ENCODE data around the gene ZHX3.

The ZHX3 gene

DNA sequence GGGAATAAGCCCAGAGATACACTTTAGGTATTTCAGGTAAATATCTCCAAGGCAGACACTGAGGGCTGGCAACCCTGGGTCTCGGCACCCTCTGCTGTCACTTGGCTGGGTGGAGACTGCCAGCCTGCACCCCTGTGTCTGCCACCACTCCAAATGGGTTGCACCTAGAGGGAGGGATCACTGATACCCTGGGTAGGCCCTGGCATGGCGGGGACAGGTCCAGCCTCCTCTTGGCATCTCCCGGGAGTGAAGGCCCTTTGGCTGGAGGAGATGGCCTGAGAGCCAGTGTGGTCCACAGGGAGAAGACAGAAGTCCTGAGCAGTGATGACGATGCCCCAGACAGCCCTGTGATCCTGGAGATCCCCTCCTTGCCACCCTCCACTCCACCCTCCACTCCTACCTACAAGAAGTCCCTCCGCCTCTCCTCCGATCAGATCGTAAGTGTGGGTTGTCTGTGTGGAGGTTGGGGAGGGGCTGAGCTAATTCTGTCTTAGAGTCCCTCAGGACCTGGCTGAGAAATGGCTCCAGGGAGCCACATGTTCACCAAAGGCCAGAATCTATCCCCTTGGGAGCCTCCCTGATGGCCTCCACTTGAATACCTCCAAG is 38.2 kb upstream of the ZHX3 start:
- no peak for DNase-seq (ENCODE audit: low read depth in 1 of 2, low spot score in 1 of 2)

- DNase-seq (ENCODE audit: low read depth in 1 of 2, low spot score in 1 of 2), result no peak
Measured at GRCh38 chr20:41355192-41355591, 37.7 kb upstream of the ZHX3 start.

DNA sequence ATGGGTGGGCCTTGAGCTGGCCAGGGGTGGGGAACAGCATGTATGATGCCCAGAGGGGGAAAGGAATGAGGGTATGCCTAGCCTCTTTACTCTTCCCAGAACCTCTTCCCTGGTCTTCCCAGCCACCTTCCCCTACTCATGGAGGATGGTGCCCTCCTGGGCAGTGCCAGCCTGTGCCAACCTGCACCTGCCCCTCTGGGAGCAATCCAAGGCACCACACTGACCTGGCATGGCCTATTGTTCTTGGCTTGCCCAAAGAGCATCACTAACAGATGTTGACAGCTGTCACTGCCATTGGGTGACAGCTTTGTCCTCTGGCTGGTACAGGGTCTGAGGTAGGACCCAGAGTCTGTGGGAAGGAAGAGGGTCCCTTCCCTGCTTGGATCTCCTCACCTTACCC is 36.0 kb upstream of the ZHX3 start:
- no peak for DNase-seq (ENCODE audit: low read depth in 1 of 2, low spot score in 1 of 2)

DNA sequence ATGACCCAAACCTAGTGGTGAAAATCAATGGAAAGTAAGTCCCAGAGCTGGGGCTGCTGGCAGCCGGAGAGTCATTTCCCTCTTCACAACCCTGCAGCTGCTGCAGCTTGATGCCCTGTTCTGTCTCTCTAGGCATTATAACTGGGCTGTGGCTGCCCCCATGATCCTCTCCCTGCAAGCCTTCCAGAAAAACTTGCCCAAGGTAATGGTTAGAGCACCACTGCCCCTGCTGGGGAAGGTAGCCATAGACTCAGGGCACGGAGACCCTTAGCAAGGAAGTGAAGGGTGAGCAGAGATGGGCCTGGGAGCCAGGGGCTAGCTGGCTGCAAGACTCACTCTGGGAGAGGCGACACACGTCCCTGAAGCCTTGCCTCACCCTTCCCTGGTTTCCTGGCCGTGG is 35.1 kb upstream of the ZHX3 start:
- no peak for DNase-seq (ENCODE audit: low read depth in 1 of 2, low spot score in 1 of 2)

- DNase-seq (ENCODE audit: low read depth in 1 of 2, low spot score in 1 of 2), result no peak
Measured at GRCh38 chr20:41352106-41352505, 34.6 kb upstream of the ZHX3 start.

GRCh38 chr20:41350408-41350962 is 33.0 kb upstream of the ZHX3 start:
- DNase-seq (ENCODE audit: low read depth in 1 of 2, low spot score in 1 of 2), result no peak

GRCh38 chr20:41349943-41350342 is 32.4 kb upstream of the ZHX3 start:
- no peak for DNase-seq (ENCODE audit: low read depth in 1 of 2, low spot score in 1 of 2)

DNA sequence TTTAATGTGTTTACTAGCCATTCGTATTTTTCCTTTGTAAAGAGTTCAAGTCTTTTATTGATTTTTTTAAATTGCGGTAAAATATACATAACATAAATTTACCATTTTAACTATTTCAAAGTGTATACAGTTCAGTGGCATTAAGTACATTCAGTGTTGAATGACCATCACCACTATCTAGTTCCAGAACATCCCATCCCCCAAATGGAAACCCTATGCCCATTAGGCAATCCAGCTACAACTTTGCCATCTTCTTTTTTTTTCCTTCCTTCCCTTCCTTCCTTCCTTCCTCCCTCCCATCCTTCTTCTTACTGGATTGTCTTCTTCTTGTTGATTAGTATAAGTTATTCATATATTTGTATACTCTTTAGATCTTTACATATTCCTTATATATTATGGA is 31.7 kb upstream of the ZHX3 start:
- DNase-seq (ENCODE audit: low read depth in 1 of 2, low spot score in 1 of 2), result no peak

DNA sequence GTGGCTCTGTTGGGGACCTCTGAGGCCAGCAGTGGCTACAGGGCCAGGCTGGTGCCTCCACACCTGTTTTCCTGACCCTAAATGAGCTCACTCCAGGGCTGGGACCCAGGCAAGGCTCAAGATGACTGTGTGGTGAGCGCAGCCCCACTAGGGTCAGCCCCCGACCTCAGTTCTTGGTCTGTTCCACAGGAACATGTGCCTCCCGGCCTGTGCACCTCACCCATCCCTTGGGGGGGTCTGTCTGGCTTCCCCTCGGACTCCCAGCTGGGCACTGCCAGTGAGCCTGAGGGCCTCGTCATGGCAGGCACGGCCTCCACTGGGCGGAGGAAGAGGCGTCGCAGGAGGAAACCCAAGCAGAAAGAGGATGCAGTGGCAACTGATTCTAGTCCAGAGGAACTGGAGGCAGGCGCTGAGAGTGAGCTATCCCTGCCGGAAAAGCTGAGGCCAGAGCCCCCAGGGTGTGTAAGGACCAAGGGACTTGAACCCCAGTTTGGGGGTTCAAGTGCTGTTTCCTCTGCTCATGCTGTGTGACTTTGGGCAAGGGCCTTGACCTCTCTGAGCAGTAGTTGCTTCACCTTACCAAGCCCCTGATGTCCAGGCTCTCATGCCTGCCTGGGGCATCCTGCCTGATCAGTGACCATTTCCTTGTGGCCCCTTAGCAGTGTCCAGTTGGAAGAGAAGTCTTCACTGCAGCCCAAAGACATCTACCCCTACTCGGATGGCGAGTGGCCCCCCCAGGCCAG is 31.1 kb upstream of the ZHX3 start:
- no peak for DNase-seq (ENCODE audit: low read depth in 1 of 2, low spot score in 1 of 2)

DNA sequence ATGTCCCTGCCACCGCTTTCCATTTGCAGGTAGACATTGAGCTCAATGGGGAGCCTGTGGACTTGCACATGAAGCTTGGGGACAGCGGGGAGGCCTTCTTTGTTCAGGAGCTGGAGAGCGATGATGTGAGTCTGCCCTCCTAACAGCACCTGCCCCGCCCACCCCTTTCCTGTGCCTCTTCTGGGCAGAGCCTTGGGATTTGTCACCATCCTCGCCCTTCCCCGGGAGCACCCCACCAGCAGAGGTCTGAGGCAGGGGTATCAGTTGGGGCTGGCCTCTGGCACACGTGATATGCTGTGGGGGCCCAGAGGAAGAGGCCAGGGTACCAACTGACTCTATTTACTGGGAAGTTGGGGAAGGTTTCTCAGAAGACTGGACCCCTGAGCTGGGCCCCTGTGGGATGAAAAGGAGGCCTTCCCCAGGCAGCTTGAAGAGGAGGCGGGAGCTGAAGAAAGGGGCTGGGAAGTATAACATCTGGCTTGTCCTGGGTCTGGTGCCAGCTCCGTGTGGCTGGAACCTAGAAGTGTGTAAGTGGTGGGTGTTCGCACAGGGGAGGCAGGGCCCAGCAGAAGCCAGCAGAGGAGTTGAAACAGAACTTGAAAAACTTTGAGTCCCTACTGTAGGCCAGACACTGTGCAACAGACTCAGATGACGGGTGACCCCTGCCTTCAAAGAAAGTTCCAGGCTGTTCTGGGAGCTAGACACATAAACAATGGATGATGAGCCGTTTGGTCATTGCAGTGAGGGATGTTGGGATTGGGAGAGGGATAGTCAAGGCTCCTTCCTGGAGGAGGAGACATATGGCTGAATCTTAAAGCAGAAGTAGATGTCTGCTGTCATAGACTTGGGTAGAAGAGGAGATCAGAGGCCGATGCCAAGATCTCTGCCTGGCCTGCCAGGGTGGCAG is 30.2 kb upstream of the ZHX3 start:
- no peak for DNase-seq (ENCODE audit: low read depth in 1 of 2, low spot score in 1 of 2)

DNA sequence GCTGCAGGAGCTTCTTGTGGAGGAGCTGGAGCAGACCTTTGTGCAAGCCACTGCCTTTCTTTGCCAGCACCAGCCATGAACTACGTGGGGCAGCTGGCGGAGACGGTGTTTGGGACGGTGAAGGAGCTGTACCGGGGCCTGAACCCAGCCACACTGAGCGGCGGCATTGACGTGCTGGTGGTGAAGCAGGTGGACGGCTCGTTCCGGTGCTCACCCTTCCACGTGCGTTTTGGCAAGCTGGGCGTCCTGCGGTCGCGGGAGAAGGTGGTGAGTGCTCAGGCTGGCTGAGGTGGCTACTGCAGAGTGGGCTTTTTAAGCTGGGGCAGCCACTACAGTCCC is 28.2 kb upstream of the ZHX3 start:
- DNase-seq (ENCODE audit: low read depth in 1 of 2, low spot score in 1 of 2), result no peak

DNA sequence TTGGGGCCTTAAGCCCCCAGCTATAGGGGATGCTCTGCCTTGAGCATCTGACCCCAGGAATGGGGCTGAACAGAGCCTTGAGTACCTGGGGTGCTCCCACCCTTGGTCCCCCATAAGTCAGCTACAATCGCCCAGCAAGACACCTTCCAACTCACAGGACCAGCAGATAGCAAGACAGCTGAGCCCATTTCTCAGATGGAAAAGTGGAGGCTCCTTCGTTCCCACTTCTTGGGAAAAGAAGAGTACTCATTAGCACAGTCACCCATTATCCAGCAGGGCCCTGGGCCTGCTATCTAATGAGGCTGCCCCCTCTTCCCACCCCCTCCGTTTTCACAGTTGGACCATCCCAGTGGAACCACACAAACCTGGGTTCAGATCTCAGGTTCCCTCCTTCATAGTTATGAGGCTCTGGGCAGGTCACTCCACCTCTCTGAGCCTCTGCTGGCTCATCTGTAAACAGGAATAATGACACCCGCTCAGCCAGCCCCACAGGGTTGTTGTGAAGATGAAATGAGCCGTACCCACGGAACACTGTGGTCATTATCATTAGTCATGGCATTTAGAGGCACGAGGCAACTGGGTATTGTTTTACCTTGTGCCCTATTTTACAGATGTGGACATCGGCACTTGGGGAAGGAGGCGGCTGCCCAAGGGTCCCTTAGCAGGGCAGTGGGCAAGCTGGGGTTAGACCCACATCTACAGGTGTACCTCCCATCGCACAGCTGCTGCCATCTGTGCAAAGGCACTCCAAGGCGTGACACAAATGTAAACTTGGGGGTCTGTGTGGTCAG is 27.6 kb upstream of the ZHX3 start:
- DNase-seq (ENCODE audit: low read depth in 1 of 2, low spot score in 1 of 2), result no peak

DNA sequence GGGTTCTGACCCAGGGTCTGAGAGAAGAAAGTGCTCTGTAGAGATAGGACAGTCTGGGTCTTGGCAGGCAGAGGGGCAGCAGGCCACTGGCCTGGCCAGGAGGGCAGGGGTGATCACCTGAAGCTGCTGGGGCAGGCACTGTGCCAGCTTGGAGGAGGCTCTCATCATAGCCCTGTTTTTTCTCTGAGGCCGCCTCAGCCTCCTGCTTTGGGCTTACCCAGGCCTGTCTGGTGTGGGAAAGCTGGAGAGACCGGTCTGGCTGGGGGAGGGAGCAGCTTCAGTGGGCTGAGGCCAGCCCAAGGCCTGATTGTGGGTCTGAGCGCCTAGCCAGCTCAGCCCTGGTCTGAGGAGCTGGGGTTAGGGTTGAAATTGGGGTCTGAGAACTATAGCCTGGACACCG is 26.9 kb upstream of the ZHX3 start:
- DNase-seq (ENCODE audit: low read depth in 1 of 2, low spot score in 1 of 2), result no peak

GRCh38 chr20:41342474-41343464 is 25.2 kb upstream of the ZHX3 start:
- DNase-seq (ENCODE audit: low read depth in 1 of 2, low spot score in 1 of 2), result no peak

DNA sequence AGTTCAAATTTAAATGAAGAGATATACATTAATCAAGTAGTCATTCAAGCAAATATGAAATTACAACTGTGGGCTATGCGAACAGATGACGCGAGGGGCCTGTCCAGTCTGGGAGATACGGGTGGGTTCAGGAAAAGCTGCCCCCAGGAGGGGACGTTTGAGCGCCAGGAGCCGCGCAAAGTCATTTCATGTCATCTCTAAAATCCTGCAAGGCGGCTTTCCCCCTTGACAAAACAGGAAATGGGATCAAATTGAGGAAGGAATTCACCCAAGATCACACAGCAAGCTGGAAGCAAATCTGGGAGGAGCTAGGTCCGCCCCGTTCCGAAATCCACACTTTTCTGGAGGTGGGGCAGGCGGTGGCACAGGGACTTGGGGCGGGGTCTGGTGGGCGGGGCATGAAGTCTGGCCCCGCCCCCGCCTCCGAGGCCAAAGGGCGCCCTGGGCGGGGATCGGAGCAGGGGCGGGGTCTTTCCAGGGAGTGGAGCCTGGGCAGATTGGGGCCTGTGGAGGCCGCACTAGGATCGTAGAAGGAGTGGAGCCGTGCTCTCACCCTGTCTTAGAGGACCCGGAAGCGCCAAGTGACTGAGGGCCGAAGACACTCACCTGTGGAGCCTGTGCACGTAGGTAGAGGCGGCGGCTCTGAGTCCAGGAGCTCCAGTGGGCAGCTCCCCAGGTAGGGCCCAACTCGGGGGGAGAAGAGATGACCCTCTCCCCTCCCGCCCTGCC is 23.0 kb upstream of the ZHX3 start, which contains the start of gene LPIN3:
Gene LPIN3, plus strand, starts transcription at position 495 of the 729 bp plus-strand sequence. CDS start 4,983 bp downstream, outside the sequence.
- peak; percentile 13 to 37 for DNase-seq (ENCODE audit: low read depth in 1 of 2, low spot score in 1 of 2)

- peak; percentile 65 to 78 for DNase-seq (ENCODE audit: low read depth in 1 of 2, low spot score in 1 of 2)
Measured at GRCh38 chr20:41339957-41340326, 22.4 kb upstream of the ZHX3 start.

DNA sequence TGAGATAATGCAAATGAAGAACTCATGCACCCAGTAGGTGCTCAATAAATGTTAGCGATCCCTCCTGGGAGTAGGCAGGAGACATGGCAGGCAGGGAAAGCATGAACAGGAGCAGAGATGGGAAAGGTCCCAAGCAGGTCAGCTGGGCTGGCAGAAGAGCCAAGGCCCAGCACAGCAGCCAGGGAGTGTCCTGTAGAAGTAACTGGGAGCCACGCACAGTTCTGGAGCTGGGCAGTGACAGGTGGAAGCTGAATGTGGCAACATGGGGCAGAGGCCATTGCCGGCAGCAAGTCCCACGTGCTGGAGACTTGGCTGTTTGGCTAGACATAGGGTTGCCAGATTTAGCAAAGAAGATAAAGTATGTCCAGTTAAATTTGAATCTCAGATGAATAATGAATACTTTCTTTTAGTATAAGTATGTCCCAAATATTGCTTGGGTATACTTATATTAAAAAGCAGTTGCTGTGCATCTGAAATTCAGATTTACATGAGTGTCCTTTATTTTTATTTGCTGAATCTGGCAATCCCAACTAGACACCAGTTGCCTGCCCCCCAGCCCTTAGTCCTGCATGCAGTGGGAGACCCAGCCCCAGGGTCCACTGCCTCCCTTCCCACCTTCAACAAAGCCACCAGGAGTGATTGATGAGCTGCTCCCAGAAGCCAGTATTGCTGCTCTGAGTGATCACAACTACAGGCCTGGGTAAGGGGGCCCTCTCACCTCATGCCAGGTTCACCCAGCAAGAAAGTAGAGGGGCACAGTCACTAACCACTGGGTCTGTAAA is 19.4 kb upstream of the ZHX3 start:
- no peak for DNase-seq (ENCODE audit: low read depth in 1 of 2, low spot score in 1 of 2)

DNA sequence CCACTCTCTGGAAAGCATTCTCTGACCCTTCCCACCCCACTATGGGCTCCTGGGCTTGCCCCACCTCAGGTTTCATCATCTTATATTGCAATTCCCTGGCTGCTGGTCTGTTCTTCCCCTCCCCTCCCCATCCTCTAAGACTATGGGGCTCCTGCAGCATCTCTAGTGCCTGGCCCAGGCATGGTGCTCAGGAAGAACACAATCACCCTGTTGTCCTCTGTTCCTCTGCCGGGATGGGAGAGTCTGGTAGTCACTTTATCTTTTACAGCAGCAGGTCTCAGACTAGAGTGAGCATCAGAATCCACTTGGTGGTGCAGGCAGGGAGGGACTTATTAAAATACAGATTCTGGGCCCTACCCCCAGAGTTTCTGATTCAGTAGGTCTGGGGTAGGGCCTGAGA is 18.1 kb upstream of the ZHX3 start:
- DNase-seq (ENCODE audit: low read depth in 1 of 2, low spot score in 1 of 2), result no peak

Data from stimulated activated CD4-positive, alpha-beta T cell treated with anti-CD3 and anti-CD28 coated beads, Interleukin-15, amount 100 ng/mL, for 1 hour (primary cell).